ENCODE data around the gene AGK. TPM values are rescaled to one million over a fixed set of nuclear protein-coding genes. Genes with fewer than 3 reads are reported as not detected.

The AGK gene
- total and polyA plus RNA-seq, 2 experiments from 2014 or later, result 21.9 to 37.9 TPM

DNA sequence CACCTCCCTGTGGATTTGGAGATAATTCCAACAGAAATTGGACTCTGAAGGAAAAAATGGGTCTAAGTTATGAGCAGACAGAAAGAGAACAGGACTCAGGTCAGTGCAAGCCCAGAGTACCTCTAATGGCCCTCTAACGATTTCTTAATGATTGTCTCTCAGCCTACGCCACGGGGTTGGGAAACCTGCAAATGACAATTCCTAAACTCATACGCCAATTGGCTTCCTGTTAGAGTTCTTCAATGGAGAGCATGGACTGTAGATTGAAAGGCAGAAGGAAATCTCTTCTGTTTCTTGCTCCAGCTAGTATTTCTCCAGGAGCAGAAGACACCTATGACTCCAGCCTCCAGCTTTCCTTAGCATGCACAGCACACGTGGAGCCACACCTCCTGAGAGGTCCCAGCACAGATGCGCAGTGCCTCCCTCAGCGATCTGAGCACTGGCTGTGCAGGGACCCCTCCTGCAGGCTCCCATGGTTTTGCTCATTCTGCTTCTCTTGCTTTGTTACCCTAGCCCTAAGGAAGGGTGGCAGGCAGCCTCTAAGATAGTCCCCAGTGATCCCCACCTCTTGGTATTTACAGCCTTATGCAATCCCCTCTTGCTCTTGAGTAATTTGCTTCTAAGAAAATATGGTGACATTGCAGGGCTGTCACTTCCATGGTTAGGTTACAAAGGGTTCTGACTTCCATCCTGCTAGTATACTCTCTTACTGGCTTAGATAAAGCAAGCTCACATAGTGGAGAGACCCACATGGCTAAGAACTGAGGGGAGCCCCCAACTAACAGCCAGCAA, 120.7 kb downstream of the AGK start (continued):
- no peak for TF ChIP-seq POLR2AphosphoS5 (IDR thresholded peaks at IDR 0.05; ENCODE audit: low read depth)
- TF ChIP-seq, protein P1, sequence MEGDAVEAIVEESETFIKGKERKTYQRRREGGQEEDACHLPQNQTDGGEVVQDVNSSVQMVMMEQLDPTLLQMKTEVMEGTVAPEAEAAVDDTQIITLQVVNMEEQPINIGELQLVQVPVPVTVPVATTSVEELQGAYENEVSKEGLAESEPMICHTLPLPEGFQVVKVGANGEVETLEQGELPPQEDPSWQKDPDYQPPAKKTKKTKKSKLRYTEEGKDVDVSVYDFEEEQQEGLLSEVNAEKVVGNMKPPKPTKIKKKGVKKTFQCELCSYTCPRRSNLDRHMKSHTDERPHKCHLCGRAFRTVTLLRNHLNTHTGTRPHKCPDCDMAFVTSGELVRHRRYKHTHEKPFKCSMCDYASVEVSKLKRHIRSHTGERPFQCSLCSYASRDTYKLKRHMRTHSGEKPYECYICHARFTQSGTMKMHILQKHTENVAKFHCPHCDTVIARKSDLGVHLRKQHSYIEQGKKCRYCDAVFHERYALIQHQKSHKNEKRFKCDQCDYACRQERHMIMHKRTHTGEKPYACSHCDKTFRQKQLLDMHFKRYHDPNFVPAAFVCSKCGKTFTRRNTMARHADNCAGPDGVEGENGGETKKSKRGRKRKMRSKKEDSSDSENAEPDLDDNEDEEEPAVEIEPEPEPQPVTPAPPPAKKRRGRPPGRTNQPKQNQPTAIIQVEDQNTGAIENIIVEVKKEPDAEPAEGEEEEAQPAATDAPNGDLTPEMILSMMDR (conservative IDR thresholded peaks at IDR 0.05; ENCODE audit: low read depth in 2 of 2), result no peak
- TF ChIP-seq EZH2 (IDR thresholded peaks at IDR 0.05; ENCODE audit: low read depth, unreplicated experiment), result no peak
- no peak for TF ChIP-seq ZNF114 (CRISPR knock-in tag; IDR thresholded peaks at IDR 0.05)
- TF ChIP-seq ZNF331 (CRISPR knock-in tag; IDR thresholded peaks at IDR 0.05; ENCODE audit: low read depth), result no peak
- no peak for TF ChIP-seq JUNB (IDR thresholded peaks at IDR 0.05; ENCODE audit: unreplicated experiment)
- TF ChIP-seq, protein P2, sequence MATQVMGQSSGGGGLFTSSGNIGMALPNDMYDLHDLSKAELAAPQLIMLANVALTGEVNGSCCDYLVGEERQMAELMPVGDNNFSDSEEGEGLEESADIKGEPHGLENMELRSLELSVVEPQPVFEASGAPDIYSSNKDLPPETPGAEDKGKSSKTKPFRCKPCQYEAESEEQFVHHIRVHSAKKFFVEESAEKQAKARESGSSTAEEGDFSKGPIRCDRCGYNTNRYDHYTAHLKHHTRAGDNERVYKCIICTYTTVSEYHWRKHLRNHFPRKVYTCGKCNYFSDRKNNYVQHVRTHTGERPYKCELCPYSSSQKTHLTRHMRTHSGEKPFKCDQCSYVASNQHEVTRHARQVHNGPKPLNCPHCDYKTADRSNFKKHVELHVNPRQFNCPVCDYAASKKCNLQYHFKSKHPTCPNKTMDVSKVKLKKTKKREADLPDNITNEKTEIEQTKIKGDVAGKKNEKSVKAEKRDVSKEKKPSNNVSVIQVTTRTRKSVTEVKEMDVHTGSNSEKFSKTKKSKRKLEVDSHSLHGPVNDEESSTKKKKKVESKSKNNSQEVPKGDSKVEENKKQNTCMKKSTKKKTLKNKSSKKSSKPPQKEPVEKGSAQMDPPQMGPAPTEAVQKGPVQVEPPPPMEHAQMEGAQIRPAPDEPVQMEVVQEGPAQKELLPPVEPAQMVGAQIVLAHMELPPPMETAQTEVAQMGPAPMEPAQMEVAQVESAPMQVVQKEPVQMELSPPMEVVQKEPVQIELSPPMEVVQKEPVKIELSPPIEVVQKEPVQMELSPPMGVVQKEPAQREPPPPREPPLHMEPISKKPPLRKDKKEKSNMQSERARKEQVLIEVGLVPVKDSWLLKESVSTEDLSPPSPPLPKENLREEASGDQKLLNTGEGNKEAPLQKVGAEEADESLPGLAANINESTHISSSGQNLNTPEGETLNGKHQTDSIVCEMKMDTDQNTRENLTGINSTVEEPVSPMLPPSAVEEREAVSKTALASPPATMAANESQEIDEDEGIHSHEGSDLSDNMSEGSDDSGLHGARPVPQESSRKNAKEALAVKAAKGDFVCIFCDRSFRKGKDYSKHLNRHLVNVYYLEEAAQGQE (IDR thresholded peaks at IDR 0.05; ENCODE audit: unreplicated experiment), result no peak
- TF ChIP-seq, protein P3, sequence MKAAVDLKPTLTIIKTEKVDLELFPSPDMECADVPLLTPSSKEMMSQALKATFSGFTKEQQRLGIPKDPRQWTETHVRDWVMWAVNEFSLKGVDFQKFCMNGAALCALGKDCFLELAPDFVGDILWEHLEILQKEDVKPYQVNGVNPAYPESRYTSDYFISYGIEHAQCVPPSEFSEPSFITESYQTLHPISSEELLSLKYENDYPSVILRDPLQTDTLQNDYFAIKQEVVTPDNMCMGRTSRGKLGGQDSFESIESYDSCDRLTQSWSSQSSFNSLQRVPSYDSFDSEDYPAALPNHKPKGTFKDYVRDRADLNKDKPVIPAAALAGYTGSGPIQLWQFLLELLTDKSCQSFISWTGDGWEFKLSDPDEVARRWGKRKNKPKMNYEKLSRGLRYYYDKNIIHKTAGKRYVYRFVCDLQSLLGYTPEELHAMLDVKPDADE (IDR thresholded peaks at IDR 0.05), result no peak

DNA sequence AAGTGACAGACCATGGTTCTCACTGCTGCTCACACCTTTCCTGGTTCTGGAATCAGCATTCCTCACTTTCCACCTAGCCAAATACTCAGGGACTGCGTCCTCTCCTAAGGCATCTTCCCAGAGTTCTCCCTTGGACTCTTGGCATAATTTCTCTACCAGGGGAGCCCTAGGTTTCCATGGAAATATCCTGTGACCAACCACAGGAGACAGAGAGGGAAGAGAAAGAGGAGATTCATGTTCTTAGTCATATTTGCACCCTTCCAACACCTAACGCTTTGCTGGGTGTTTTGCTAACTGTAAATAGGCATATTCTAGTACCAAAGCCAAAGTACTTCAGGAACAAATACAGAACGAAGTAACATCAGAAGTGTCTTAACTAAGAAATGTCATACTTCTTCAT, 122.1 kb downstream of the AGK start:
- Histone ChIP-seq H3K36me3 (ENCODE audit: insufficient read depth) (peaks cover 3% of the 10 kb centered on the region; the same call in 1 of the 2 replicates), H3K79me2 (replicated peaks; ENCODE audit: insufficient read depth) (no peaks in the 10 kb centered on the region), H3K27me3 (ENCODE audit: insufficient read depth) (no peaks in the 10 kb centered on the region), H3K27ac (ENCODE audit: low read depth) (no peak overlapping the region), H3K4me1 (ENCODE audit: insufficient read depth) (no peaks in the 10 kb centered on the region), H4K20me1 (replicated peaks; ENCODE audit: insufficient read depth) (0 out of 2 replicates have a peak, but pooled peaks cover 3% of the 10 kb centered on the region), H2AFZ (no peak overlapping the region), H3K4me2 (no peak overlapping the region), H3F3A (replicated peaks; ENCODE audit: low read depth) (no peaks in the 10 kb centered on the region), H3K9me2 (ENCODE audit: insufficient read depth) (no peaks in the 10 kb centered on the region), H3K4me3 (no peak overlapping the region)
- H3K27ac Mint-ChIP-seq, result no peak overlapping the region
- peaks cover 6% of the 10 kb centered on the region for H3K27me3 Mint-ChIP-seq (ENCODE audit: insufficient read depth, low read depth, poor library complexity)
- H3K4me1 Mint-ChIP-seq, result peaks cover 9% of the 10 kb centered on the region; the same call in 2 of the 3 replicates
- H3K4me3 Mint-ChIP-seq, result no peak overlapping the region
- H3K9me3 Mint-ChIP-seq, result peaks cover 8% of the 10 kb centered on the region; the same call in 1 of the 3 replicates
- H3K36me3 Mint-ChIP-seq (ENCODE audit: low read depth), result peaks cover 40% of the 10 kb centered on the region
- ATAC-seq (no peak), DNase-seq (ENCODE audit: low spot score) (no peak)
- TF ChIP-seq ZNF331 (CRISPR knock-in tag; IDR thresholded peaks at IDR 0.05; ENCODE audit: low read depth), result no peak
- TF ChIP-seq, protein P4, sequence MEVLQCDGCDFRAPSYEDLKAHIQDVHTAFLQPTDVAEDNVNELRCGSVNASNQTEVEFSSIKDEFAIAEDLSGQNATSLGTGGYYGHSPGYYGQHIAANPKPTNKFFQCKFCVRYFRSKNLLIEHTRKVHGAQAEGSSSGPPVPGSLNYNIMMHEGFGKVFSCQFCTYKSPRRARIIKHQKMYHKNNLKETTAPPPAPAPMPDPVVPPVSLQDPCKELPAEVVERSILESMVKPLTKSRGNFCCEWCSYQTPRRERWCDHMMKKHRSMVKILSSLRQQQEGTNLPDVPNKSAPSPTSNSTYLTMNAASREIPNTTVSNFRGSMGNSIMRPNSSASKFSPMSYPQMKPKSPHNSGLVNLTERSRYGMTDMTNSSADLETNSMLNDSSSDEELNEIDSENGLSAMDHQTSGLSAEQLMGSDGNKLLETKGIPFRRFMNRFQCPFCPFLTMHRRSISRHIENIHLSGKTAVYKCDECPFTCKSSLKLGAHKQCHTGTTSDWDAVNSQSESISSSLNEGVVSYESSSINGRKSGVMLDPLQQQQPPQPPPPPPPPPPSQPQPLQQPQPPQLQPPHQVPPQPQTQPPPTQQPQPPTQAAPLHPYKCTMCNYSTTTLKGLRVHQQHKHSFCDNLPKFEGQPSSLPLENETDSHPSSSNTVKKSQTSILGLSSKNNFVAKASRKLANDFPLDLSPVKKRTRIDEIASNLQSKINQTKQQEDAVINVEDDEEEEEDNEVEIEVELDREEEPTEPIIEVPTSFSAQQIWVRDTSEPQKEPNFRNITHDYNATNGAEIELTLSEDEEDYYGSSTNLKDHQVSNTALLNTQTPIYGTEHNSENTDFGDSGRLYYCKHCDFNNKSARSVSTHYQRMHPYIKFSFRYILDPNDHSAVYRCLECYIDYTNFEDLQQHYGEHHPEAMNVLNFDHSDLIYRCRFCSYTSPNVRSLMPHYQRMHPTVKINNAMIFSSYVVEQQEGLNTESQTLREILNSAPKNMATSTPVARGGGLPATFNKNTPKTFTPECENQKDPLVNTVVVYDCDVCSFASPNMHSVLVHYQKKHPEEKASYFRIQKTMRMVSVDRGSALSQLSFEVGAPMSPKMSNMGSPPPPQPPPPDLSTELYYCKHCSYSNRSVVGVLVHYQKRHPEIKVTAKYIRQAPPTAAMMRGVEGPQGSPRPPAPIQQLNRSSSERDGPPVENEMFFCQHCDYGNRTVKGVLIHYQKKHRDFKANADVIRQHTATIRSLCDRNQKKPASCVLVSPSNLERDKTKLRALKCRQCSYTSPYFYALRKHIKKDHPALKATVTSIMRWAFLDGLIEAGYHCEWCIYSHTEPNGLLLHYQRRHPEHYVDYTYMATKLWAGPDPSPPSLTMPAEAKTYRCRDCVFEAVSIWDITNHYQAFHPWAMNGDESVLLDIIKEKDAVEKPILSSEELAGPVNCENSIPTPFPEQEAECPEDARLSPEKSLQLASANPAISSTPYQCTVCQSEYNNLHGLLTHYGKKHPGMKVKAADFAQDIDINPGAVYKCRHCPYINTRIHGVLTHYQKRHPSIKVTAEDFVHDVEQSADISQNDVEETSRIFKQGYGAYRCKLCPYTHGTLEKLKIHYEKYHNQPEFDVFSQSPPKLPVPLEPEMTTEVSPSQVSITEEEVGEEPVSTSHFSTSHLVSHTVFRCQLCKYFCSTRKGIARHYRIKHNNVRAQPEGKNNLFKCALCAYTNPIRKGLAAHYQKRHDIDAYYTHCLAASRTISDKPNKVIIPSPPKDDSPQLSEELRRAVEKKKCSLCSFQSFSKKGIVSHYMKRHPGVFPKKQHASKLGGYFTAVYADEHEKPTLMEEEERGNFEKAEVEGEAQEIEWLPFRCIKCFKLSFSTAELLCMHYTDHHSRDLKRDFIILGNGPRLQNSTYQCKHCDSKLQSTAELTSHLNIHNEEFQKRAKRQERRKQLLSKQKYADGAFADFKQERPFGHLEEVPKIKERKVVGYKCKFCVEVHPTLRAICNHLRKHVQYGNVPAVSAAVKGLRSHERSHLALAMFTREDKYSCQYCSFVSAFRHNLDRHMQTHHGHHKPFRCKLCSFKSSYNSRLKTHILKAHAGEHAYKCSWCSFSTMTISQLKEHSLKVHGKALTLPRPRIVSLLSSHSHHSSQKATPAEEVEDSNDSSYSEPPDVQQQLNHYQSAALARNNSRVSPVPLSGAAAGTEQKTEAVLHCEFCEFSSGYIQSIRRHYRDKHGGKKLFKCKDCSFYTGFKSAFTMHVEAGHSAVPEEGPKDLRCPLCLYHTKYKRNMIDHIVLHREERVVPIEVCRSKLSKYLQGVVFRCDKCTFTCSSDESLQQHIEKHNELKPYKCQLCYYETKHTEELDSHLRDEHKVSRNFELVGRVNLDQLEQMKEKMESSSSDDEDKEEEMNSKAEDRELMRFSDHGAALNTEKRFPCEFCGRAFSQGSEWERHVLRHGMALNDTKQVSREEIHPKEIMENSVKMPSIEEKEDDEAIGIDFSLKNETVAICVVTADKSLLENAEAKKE (CRISPR knock-in tag; IDR thresholded peaks at IDR 0.05), result no peak
